Measurements from ENCODE around the gene PAK4.
"Not testable (repeated sequence)": the region's sequence is repeated elsewhere in the genome, so short reads cannot be mapped to it uniquely, and the experiment has no call there.

The PAK4 gene

GRCh38 chr19:39130337-39131254 lies 5.0 kb downstream of the PAK4 start:
- DNase-seq: no peak

GRCh38 chr19:39131255-39131755 lies 5.7 kb downstream of the PAK4 start:
- no peak for DNase-seq

- no peak for DNase-seq
Measured at GRCh38 chr19:39132344-39132969, 6.9 kb downstream of the PAK4 start.

- DNase-seq: no peak
Measured at GRCh38 chr19:39133431-39134270, 8.1 kb downstream of the PAK4 start.

GRCh38 chr19:39135701-39136100 lies 10.1 kb downstream of the PAK4 start:
- DNase-seq: no peak

GRCh38 chr19:39136225-39136940 lies 10.8 kb downstream of the PAK4 start:
- DNase-seq: no peak

- no peak for DNase-seq
Measured at GRCh38 chr19:39137131-39137530, 11.5 kb downstream of the PAK4 start.

GRCh38 chr19:39138221-39139211 lies 12.9 kb downstream of the PAK4 start:
- no peak for DNase-seq

- DNase-seq: no peak
Measured at GRCh38 chr19:39139305-39139874, 13.8 kb downstream of the PAK4 start.

- DNase-seq: no peak
Measured at GRCh38 chr19:39139971-39140453, 14.4 kb downstream of the PAK4 start.

- no peak for DNase-seq
Measured at GRCh38 chr19:39140594-39140993, 15.0 kb downstream of the PAK4 start.

- DNase-seq: no peak
Measured at GRCh38 chr19:39141929-39142328, 16.3 kb downstream of the PAK4 start.

GRCh38 chr19:39142630-39143029 lies 17.0 kb downstream of the PAK4 start:
- DNase-seq: no peak

GRCh38 chr19:39143757-39144289 lies 18.2 kb downstream of the PAK4 start:
- not testable (repeated sequence) for DNase-seq

GRCh38 chr19:39144290-39145071 lies 18.9 kb downstream of the PAK4 start:
- DNase-seq: no peak

GRCh38 chr19:39145180-39145953 lies 19.8 kb downstream of the PAK4 start:
- DNase-seq: no peak

GRCh38 chr19:39146091-39146490 lies 20.5 kb downstream of the PAK4 start:
- no peak for DNase-seq

GRCh38 chr19:39146686-39147450 lies 21.3 kb downstream of the PAK4 start:
- DNase-seq: no peak
